IMR-90 (cell line): ENCODE measurements around the gene SGSM2. TPM values are rescaled to one million over a fixed set of nuclear protein-coding genes. Genes with fewer than 3 reads are reported as not detected.

Experiments used
- ATAC-seq: fragments of 200-7000 bp; cut with Tn5 transposase; 2 replicates; pipeline ENCODE4 v1.9.1; 2020; ENCODE audit warnings: low read depth, mild to moderate bottlenecking, moderate library complexity
- BruUV-seq: library from RNA; stranded (reverse); fragments of 400-500 nt; replicated peaks from 2 replicates; lab custom pipeline; 2021; lab: Mats Ljungman, UMichigan
- CTCF ChIA-PET: fragments of 300-600 bp; formaldehyde crosslinking; extraction: SDS; loops from one replicate; lab custom pipeline; 2021; ENCODE audit warnings: antibody characterized with exemption; lab: Yijun Ruan, JAX
- POLR2A ChIA-PET: fragments of 300-600 bp; sonication (Branson Sonifier 250); formaldehyde crosslinking; loops from one replicate; lab custom pipeline; 2022; ENCODE audit warnings: antibody characterized with exemption; ENCODE audit not compliant: unreplicated experiment; lab: Charles Lee
- DNase-seq: peaks from one replicate; pipeline ENCODE4 v3.0.0; 2013
- H2AFZ ChIP-seq: replicated peaks from 2 replicates; pipeline ENCODE3; 2013; ENCODE audit warnings: low read length, mild to moderate bottlenecking; ENCODE audit not compliant: poor library complexity
- H2AK5ac ChIP-seq: 2 replicates; pipeline ENCODE4 v1.6.1; 2013; ENCODE audit warnings: low read depth, low read length, inconsistent platforms
- H2AK9ac ChIP-seq: replicated peaks from 2 replicates; pipeline ENCODE3; 2013; ENCODE audit warnings: mild to moderate bottlenecking, low read depth, low read length, moderate library complexity; ENCODE audit not compliant: poor library complexity
- H2BK120ac ChIP-seq: 2 replicates; pipeline ENCODE4 v1.6.1; 2013; ENCODE audit warnings: low read depth, low read length, inconsistent platforms
- H2BK15ac ChIP-seq: 3 replicates; pipeline ENCODE4 v1.6.1; 2013; ENCODE audit warnings: low read depth, low read length, inconsistent platforms
- H2BK20ac ChIP-seq: 2 replicates; pipeline ENCODE4 v1.6.1; 2013; ENCODE audit warnings: low read depth, mild to moderate bottlenecking, inconsistent platforms, low read length, moderate library complexity
- H2BK5ac ChIP-seq: 2 replicates; pipeline ENCODE4 v1.6.1; 2013; ENCODE audit warnings: mild to moderate bottlenecking, low read depth, low read length, inconsistent platforms; ENCODE audit not compliant: poor library complexity, severe bottlenecking
- H3K14ac ChIP-seq: replicated peaks from 2 replicates; pipeline ENCODE4 v1.6.1; 2013; ENCODE audit warnings: low read depth, low read length, inconsistent platforms
- H3K18ac ChIP-seq: 2 replicates; pipeline ENCODE4 v1.6.1; 2013; ENCODE audit warnings: low read depth, low read length, control low read depth
- H3K23ac ChIP-seq: 2 replicates; pipeline ENCODE4 v1.6.1; 2013; ENCODE audit warnings: low read depth, low read length, inconsistent platforms
- H3K27ac ChIP-seq: 2 replicates; pipeline ENCODE4 v1.5.1; 2013; ENCODE audit warnings: mild to moderate bottlenecking, control low read depth, low read length; ENCODE audit not compliant: insufficient read depth
- H3K27me3 ChIP-seq: 2 replicates; pipeline ENCODE4 v1.6.1; 2013; ENCODE audit warnings: low read length; ENCODE audit not compliant: control insufficient read depth, insufficient read depth
- H3K36me3 ChIP-seq: 2 replicates; pipeline ENCODE4 v1.6.1; 2013; ENCODE audit warnings: low read length, mixed read lengths; ENCODE audit not compliant: control insufficient read depth, insufficient read depth
- H3K4ac ChIP-seq: 2 replicates; pipeline ENCODE4 v1.6.1; 2013; ENCODE audit warnings: low read depth, low read length, inconsistent platforms
- H3K4me1 ChIP-seq: 2 replicates; pipeline ENCODE4 v1.6.1; 2013; ENCODE audit warnings: low read length, mixed read lengths; ENCODE audit not compliant: control insufficient read depth, insufficient read depth
- H3K4me2 ChIP-seq: 2 replicates; pipeline ENCODE4 v1.6.1; 2013; ENCODE audit warnings: low read depth, mild to moderate bottlenecking, control low read depth, low read length, moderate library complexity
- H3K4me3 ChIP-seq: 2 replicates; pipeline ENCODE4 v1.5.1; 2013; ENCODE audit warnings: low read depth, mild to moderate bottlenecking, control low read depth, low read length, moderate library complexity; ENCODE audit not compliant: insufficient read depth
- H3K56ac ChIP-seq: 2 replicates; pipeline ENCODE4 v1.6.1; 2013; ENCODE audit warnings: low read length, inconsistent platforms; ENCODE audit not compliant: insufficient read depth; ENCODE audit errors: extremely low read depth
- H3K79me1 ChIP-seq, 2 experiments: 2 replicates each; pipeline ENCODE4 v1.6.1; 2013; ENCODE audit warnings: low read length in 2 of 2, inconsistent platforms in 1 of 2, low read depth in 1 of 2
- H3K9ac ChIP-seq: 2 replicates; pipeline ENCODE4 v1.6.1; 2013; ENCODE audit warnings: low read depth, low read length, control low read depth
- H3K9me1 ChIP-seq: 2 replicates; pipeline ENCODE4 v1.6.1; 2013; ENCODE audit warnings: low read length, inconsistent platforms; ENCODE audit not compliant: insufficient read depth
- H3K9me3 ChIP-seq: 2 replicates; pipeline ENCODE4 v1.6.1; 2013; ENCODE audit warnings: low read length; ENCODE audit not compliant: control insufficient read depth, insufficient read depth
- H4K20me1 ChIP-seq: 2 replicates; pipeline ENCODE4 v1.6.1; 2013; ENCODE audit warnings: low read length, inconsistent platforms; ENCODE audit not compliant: insufficient read depth
- H4K5ac ChIP-seq: 2 replicates; pipeline ENCODE4 v1.6.1; 2013; ENCODE audit warnings: mild to moderate bottlenecking, low read depth, low read length, control low read depth
- H4K8ac ChIP-seq, 2 experiments: 2 replicates each; pipeline ENCODE4 v1.6.1; 2013; ENCODE audit warnings: low read depth in 2 of 2, low read length in 2 of 2, control low read depth in 1 of 2, inconsistent platforms in 1 of 2
- H4K91ac ChIP-seq: 2 replicates; pipeline ENCODE4 v1.6.1; 2013; ENCODE audit warnings: low read depth, low read length, inconsistent platforms; ENCODE audit not compliant: insufficient read depth
- BHLHE40 ChIP-seq: fragments of 150-350 bp; IDR thresholded peaks from 2 replicates; pipeline ENCODE4 v1.6.1; 2016; ENCODE audit warnings: mild to moderate bottlenecking, low read depth, low read length
- MAZ ChIP-seq: IDR thresholded peaks from 2 replicates; pipeline ENCODE4 v1.6.1; 2012; ENCODE audit warnings: low read depth, mild to moderate bottlenecking, low read length, improper control_type of control experiment, moderate library complexity, borderline replicate concordance
- RCOR1 ChIP-seq: IDR thresholded peaks from 2 replicates; pipeline ENCODE4 v1.6.1; 2012; ENCODE audit warnings: mild to moderate bottlenecking, low read length, improper control_type of control experiment; ENCODE audit not compliant: insufficient replicate concordance
- WGBS, 2 experiments: methylation state at CpG; one replicate each; pipeline versions ENCODE4 v1.1.5 to v1.1.7; 2013; ENCODE audit warnings: missing lambda C conversion rate in 2 of 2; ENCODE audit not compliant: insufficient read length in 1 of 2; ENCODE audit errors: extremely low coverage in 2 of 2; 5-methylcytosine and 5-hydroxymethylcytosine counted together
- dilution Hi-C: fragments of 300-500 bp; cut with HindIII; formaldehyde crosslinking; loops from one replicate; pipeline ENCODE4 v1.14.3; 2018; ENCODE audit warnings: low sequenced_read_pairs; ENCODE audit not compliant: unreplicated experiment
- in situ Hi-C: fragments of 300-500 bp; cut with MboI; formaldehyde crosslinking; loops from 3 replicates; pipeline ENCODE4 v1.14.3; 2019; ENCODE audit warnings: low sequenced_read_pairs, inconsistent platforms, mixed read lengths
- intact Hi-C: fragments of 100-400 bp; cut with micrococcal nuclease; formaldehyde crosslinking; loops from 2 replicates; pipeline ENCODE4 v1.10.0; 2022
- polyA plus RNA-seq, 3 experiments: library from polyadenylated mRNA; depleted of rRNA; stranded (reverse); fragments of >200 nt; gene quantifications; 2 replicates each; pipeline ENCODE4 v1.2.3, GENCODE V29; 2012; ENCODE audit warnings: low replicate concordance in 1 of 3
- total RNA-seq: library from RNA; depleted of rRNA; stranded (reverse); fragments of >200 nt; gene quantifications from 2 replicates; pipeline ENCODE4 v1.2.3, GENCODE V29; 2012
- TF ChIP-seq, protein P1 (sequence below): fragments of 150-350 bp; IDR thresholded peaks from 2 replicates; pipeline ENCODE4 v1.6.1; 2016; ENCODE audit warnings: low read depth, mild to moderate bottlenecking, low read length, moderate library complexity, borderline replicate concordance

SGSM2 gene
- total and polyA plus RNA-seq, 2 of the 4 experiments (the other 2 are of a cell fraction), result 13.6 to 81.2 TPM

DNA sequence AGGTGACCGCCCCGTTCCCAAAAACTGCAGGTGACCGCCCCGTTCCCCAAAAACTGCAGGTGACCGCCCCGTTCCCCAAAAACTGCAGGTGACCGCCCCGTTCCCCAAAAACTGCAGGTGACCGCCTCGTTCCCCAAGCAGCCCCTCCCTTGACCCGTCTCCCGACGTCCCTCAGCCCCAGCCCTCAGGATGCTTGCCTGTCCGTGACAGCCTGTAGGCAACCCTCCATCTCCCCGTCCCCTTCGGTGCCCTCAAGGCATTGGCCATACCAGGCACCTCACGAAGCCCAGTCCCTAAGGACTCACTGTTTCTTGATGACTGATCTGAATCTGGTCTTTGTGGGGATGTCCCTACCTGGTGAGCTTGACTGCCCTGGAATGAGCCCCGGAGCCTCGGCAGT, 25.1 kb downstream of the SGSM2 start:
- H3K27me3 ChIP-seq, result no peaks in the 10 kb centered on the region
- no peak overlapping the region for H3K9ac ChIP-seq
- H2AK5ac ChIP-seq, result no peak overlapping the region
- H3K4me2 ChIP-seq, result no peak overlapping the region
- no peak overlapping the region for H2BK5ac ChIP-seq
- no peak for ATAC-seq
- dilution Hi-C loops, result no loop called here
- H2BK15ac ChIP-seq, result no peak overlapping the region
- H3K23ac ChIP-seq, result no peak overlapping the region
- peaks cover 20% of the 10 kb centered on the region for H3K9me1 ChIP-seq
- DNase-seq, result no peak
- H3K4me1 ChIP-seq, result peaks cover 8% of the 10 kb centered on the region
- no peak overlapping the region for H4K5ac ChIP-seq
- no peak overlapping the region for H4K91ac ChIP-seq
- ChIA-PET CTCF (no interaction called here), POLR2A (no interaction called here)
- intact Hi-C loops, result no loop called here
- WGBS, 2 experiments, result 97% methylated on average over 12 of the region's 19 CpGs; no CpG with 5 or more reads in 1 of the 2 experiments
- H4K20me1 ChIP-seq, result peaks cover 30% of the 10 kb centered on the region
- no TSS peak for BruUV-seq
- in situ Hi-C loops, result no loop called here
- no peak overlapping the region for H2BK20ac ChIP-seq
- no peak overlapping the region for H3K56ac ChIP-seq
- no peak overlapping the region for H3K4me3 ChIP-seq
- H3K14ac ChIP-seq, result no peak overlapping the region
- H3K4ac ChIP-seq, result no peak overlapping the region
- no peaks in the 10 kb centered on the region for H3K9me3 ChIP-seq
- H2AFZ ChIP-seq, result no peak overlapping the region
- H3K18ac ChIP-seq, result no peak overlapping the region
- H2BK120ac ChIP-seq, result no peak overlapping the region
- TF ChIP-seq, protein P1, sequence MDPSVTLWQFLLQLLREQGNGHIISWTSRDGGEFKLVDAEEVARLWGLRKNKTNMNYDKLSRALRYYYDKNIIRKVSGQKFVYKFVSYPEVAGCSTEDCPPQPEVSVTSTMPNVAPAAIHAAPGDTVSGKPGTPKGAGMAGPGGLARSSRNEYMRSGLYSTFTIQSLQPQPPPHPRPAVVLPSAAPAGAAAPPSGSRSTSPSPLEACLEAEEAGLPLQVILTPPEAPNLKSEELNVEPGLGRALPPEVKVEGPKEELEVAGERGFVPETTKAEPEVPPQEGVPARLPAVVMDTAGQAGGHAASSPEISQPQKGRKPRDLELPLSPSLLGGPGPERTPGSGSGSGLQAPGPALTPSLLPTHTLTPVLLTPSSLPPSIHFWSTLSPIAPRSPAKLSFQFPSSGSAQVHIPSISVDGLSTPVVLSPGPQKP, result no peak
- TF ChIP-seq RCOR1, result no peak
- TF ChIP-seq BHLHE40, result no peak
- no peak for TF ChIP-seq MAZ
- peaks cover 0 to 15% of the 10 kb centered on the region in 2 experiments; a peak in 2 of 4 replicates for H3K79me1 ChIP-seq
- no peak overlapping the region for H2AK9ac ChIP-seq
- no peak overlapping the region for H3K27ac ChIP-seq
- no peak overlapping the region for H4K8ac ChIP-seq
- peaks cover 41% of the 10 kb centered on the region for H3K36me3 ChIP-seq
